Nephron (organoid): ENCODE measurements around the gene BCHE.

Experiments used
- H3K27ac Mint-ChIP-seq, 3 experiments: 2 replicates each; pipeline ENCODE4 v1.8.0; 2020; ENCODE audit warnings: mixed read lengths in 3 of 3, mild to moderate bottlenecking in 2 of 3, moderate library complexity in 1 of 3
- H3K27me3 Mint-ChIP-seq: 2 replicates; pipeline ENCODE4 v1.8.0; 2021; ENCODE audit warnings: low read depth, mild to moderate bottlenecking, moderate library complexity, mixed read lengths
- H3K36me3 Mint-ChIP-seq: 2 replicates; pipeline ENCODE4 v1.8.0; 2020; ENCODE audit warnings: low read depth, mixed read lengths
- H3K4me1 Mint-ChIP-seq: 2 replicates; pipeline ENCODE4 v1.8.0; 2020; ENCODE audit warnings: mixed read lengths
- H3K4me3 Mint-ChIP-seq, 3 experiments: 2 replicates each; pipeline ENCODE4 v1.8.0; 2020; ENCODE audit warnings: mild to moderate bottlenecking in 3 of 3, mixed read lengths in 3 of 3, moderate library complexity in 2 of 3
- H3K9me3 Mint-ChIP-seq: 2 replicates; pipeline ENCODE4 v1.8.0; 2020; ENCODE audit warnings: mixed read lengths
- CTCF ChIP-seq, 3 experiments: fragments of 200-600 bp; sonication (generic); IDR thresholded peaks; one replicate each; pipeline ENCODE4 v1.5.0; 2021; ENCODE audit warnings: antibody characterized with exemption in 3 of 3; ENCODE audit not compliant: unreplicated experiment in 3 of 3

BCHE gene

GRCh38 chr3:165875644-165876043, 38.4 kb upstream of the BCHE start:
- Mint-ChIP-seq H3K4me1 (no peaks in the 10 kb centered on the region), H3K36me3 (no peaks in the 10 kb centered on the region), H3K4me3 (no peak overlapping the region), H3K9me3 (peaks cover 7% of the 10 kb centered on the region), H3K27me3 (no peaks in the 10 kb centered on the region), H3K27ac (no peak overlapping the region)
- TF ChIP-seq CTCF (IDR thresholded peaks at IDR 0.05; ENCODE audit: unreplicated experiment in 3 of 3), result no peak

GRCh38 chr3:165874663-165875489, 37.7 kb upstream of the BCHE start:
- H3K9me3 Mint-ChIP-seq, result peaks cover 7% of the 10 kb centered on the region
- H3K4me1 Mint-ChIP-seq, result no peaks in the 10 kb centered on the region
- H3K4me3 Mint-ChIP-seq, result no peak overlapping the region
- TF ChIP-seq CTCF (IDR thresholded peaks at IDR 0.05; ENCODE audit: unreplicated experiment in 3 of 3), result no peak
- no peaks in the 10 kb centered on the region for H3K27me3 Mint-ChIP-seq
- H3K36me3 Mint-ChIP-seq, result no peaks in the 10 kb centered on the region
- H3K27ac Mint-ChIP-seq, result no peak overlapping the region

GRCh38 chr3:165868088-165868487, 30.9 kb upstream of the BCHE start:
- no peak overlapping the region for H3K27ac Mint-ChIP-seq
- no peaks in the 10 kb centered on the region for H3K27me3 Mint-ChIP-seq
- H3K9me3 Mint-ChIP-seq, result peaks cover 12% of the 10 kb centered on the region
- H3K4me1 Mint-ChIP-seq, result no peaks in the 10 kb centered on the region
- H3K36me3 Mint-ChIP-seq, result no peaks in the 10 kb centered on the region
- no peak for TF ChIP-seq CTCF (IDR thresholded peaks at IDR 0.05; ENCODE audit: unreplicated experiment in 3 of 3)
- H3K4me3 Mint-ChIP-seq, result no peak overlapping the region

GRCh38 chr3:165859061-165859460, 21.8 kb upstream of the BCHE start:
- Mint-ChIP-seq H3K4me3 (no peak overlapping the region), H3K9me3 (no peaks in the 10 kb centered on the region), H3K4me1 (no peaks in the 10 kb centered on the region), H3K36me3 (no peaks in the 10 kb centered on the region), H3K27ac (no peak overlapping the region), H3K27me3 (no peaks in the 10 kb centered on the region)
- no peak for TF ChIP-seq CTCF (IDR thresholded peaks at IDR 0.05; ENCODE audit: unreplicated experiment in 3 of 3)

GRCh38 chr3:165855581-165855980, 18.4 kb upstream of the BCHE start:
- Mint-ChIP-seq H3K9me3 (no peaks in the 10 kb centered on the region), H3K36me3 (no peaks in the 10 kb centered on the region), H3K27ac (no peak overlapping the region), H3K4me3 (no peak overlapping the region), H3K4me1 (peaks cover 8% of the 10 kb centered on the region), H3K27me3 (no peaks in the 10 kb centered on the region)
- TF ChIP-seq CTCF (IDR thresholded peaks at IDR 0.05; ENCODE audit: unreplicated experiment in 3 of 3), result no peak

- TF ChIP-seq CTCF (IDR thresholded peaks at IDR 0.05; ENCODE audit: unreplicated experiment in 3 of 3), result peak; percentile 63 to 66 (median 66)
- Mint-ChIP-seq H3K4me3 (no peak overlapping the region), H3K36me3 (no peaks in the 10 kb centered on the region)
Measured at GRCh38 chr3:165854696-165855095, 17.5 kb upstream of the BCHE start.

More at GRCh38 chr3:165854696-165855095, 17.5 kb upstream of the BCHE start:
- H3K9me3 Mint-ChIP-seq, result no peaks in the 10 kb centered on the region
- peaks cover 8% of the 10 kb centered on the region for H3K4me1 Mint-ChIP-seq
- H3K27me3 Mint-ChIP-seq, result no peaks in the 10 kb centered on the region
- H3K27ac Mint-ChIP-seq, result no peak overlapping the region
